ENCODE results near the gene EIF1AD. TPM values are rescaled to one million over a fixed set of nuclear protein-coding genes. Genes with fewer than 3 reads are reported as not detected.

The EIF1AD gene
- total and polyA plus RNA-seq, 2 of the 8 experiments (the other 6 are each of a cell fraction or from before 2014, with no cell fraction given) = 32.6 to 39.9 TPM

DNA sequence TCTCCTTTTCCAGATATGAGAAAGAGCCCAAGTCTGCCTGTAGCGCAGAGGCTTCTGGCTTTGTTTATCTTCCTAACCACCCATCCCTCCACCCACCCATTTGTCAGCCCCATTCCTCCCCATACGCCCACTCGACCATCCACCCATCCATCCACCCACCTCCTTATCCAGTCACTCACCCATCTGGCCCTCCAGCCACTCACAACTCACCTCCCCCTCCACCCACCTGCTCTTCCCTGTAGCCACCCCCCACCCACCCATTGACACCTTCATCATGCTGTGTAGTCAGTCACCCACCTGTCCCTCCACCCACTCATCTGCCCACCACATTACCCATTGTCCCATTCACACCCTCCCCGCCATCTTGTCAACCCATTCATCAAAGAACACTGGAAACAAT lies 15.4 kb upstream of the EIF1AD start:
- no peaks in the 10 kb centered on the region for H3K79me2 ChIP-seq (ENCODE audit: control insufficient read depth in 1 of 2, insufficient read depth in 2 of 2, low read length in 2 of 2)
- no peak overlapping the region for H2BK120ac ChIP-seq (replicated peaks; ENCODE audit: low read depth, low read length)
- TF ChIP-seq CEBPB (IDR thresholded peaks at IDR 0.05; ENCODE audit: low read depth, low read length) (no peak), CHD2 (IDR thresholded peaks at IDR 0.05; ENCODE audit: low read length) (no peak), SUZ12 (IDR thresholded peaks at IDR 0.05; ENCODE audit: low read length) (no peak), BRCA1 (IDR thresholded peaks at IDR 0.05; ENCODE audit: low read depth, low read length) (no peak)
- WGBS, 2 experiments (ENCODE audit: extremely low coverage in 1 of 2, insufficient coverage in 1 of 2, insufficient read length in 1 of 2, insufficient replicate concordance in 2 of 2, low coverage in 1 of 2, low lambda C conversion rate in 2 of 2, missing lambda C conversion rate in 1 of 2) = 94% methylated on average over 4 of the region's 4 CpGs; no CpG with 5 or more reads in 1 of the 2 experiments
- no peak overlapping the region for H2AK5ac ChIP-seq (ENCODE audit: low read depth, low read length)
- peaks cover 0 to 6% (median 2%) of the 10 kb centered on the region in 4 experiments; a peak in 3 of 7 replicates for H3K4me1 ChIP-seq (replicated peaks in 1 of 4; ENCODE audit: control insufficient read depth in 3 of 4, insufficient read depth in 4 of 4, low read length in 3 of 4)
- H2BK5ac ChIP-seq (ENCODE audit: low read depth, low read length) = no peak overlapping the region
- no peaks in the 10 kb centered on the region for H3K23me2 ChIP-seq (ENCODE audit: low read depth, low read length)
- H4K91ac ChIP-seq (replicated peaks; ENCODE audit: insufficient read length, low read length) = no peak overlapping the region
- H3K14ac ChIP-seq (ENCODE audit: insufficient read length) = no peak overlapping the region
- no peak overlapping the region for H3K4ac ChIP-seq (replicated peaks; ENCODE audit: insufficient read length, low read depth, low read length)
- H3K23ac ChIP-seq (ENCODE audit: insufficient read length) = no peak overlapping the region
- H4K20me1 ChIP-seq (replicated peaks in 1 of 2; ENCODE audit: control insufficient read depth in 1 of 2, insufficient read depth in 2 of 2, low read length in 2 of 2) = no peaks in the 10 kb centered on the region
- H2AFZ ChIP-seq (ENCODE audit: low read length) = no peak overlapping the region
- H3K4me2 ChIP-seq (ENCODE audit: insufficient read depth in 1 of 2, low read depth in 2 of 2, low read length in 2 of 2) = no peak overlapping the region
- no peaks in the 10 kb centered on the region for H3K9me3 ChIP-seq (ENCODE audit: insufficient read depth in 2 of 2, low read depth in 1 of 2, low read length in 1 of 2)
- peaks cover 0 to 14% (median 12%) of the 10 kb centered on the region in 4 experiments; a peak in 6 of 7 replicates for H3K27me3 ChIP-seq (replicated peaks in 1 of 4; ENCODE audit: control insufficient read depth in 3 of 4, extremely low read depth in 1 of 4, insufficient read depth in 3 of 4, low read length in 3 of 4)
- H3K18ac ChIP-seq (ENCODE audit: extremely low read depth, low read length) = no peak overlapping the region
- no peak overlapping the region for H2BK20ac ChIP-seq (ENCODE audit: low read length)
- H3K4me3 ChIP-seq (ENCODE audit: extremely low read depth in 1 of 4, insufficient read depth in 2 of 4, low read depth in 3 of 4, low read length in 4 of 4) = no peak overlapping the region
- no peak overlapping the region for H2BK12ac ChIP-seq (ENCODE audit: low read depth, low read length)
- no peaks in the 10 kb centered on the region for H3K36me3 ChIP-seq (ENCODE audit: control insufficient read depth in 2 of 4, insufficient read depth in 4 of 4, low read length in 3 of 4)
- H4K8ac ChIP-seq (ENCODE audit: extremely low read depth, insufficient read depth, low read length) = no peak overlapping the region
- DNase-seq (ENCODE audit: low read depth in 1 of 2, low spot score in 2 of 2) = no peak
- H3K79me1 ChIP-seq (ENCODE audit: low read depth, low read length) = no peaks in the 10 kb centered on the region
- no peak overlapping the region for H2BK15ac ChIP-seq (ENCODE audit: low read length)
- no peak overlapping the region for H3K56ac ChIP-seq (replicated peaks; ENCODE audit: insufficient read length, low read depth, low read length)
- no peak for FAIRE-seq
- H4K5ac ChIP-seq (ENCODE audit: insufficient read length, low read depth, low read length) = no peak overlapping the region
- H3K9ac ChIP-seq (replicated peaks in 1 of 4; ENCODE audit: extremely low read depth in 1 of 4, low read depth in 3 of 4, low read length in 3 of 4) = no peak overlapping the region
- POLR2A ChIA-PET (ENCODE audit: partially characterized antibody) = no interaction called here
- H3K27ac ChIP-seq (ENCODE audit: low read depth, low read length) = no peak overlapping the region
- CTCF ChIA-PET (ENCODE audit: partially characterized antibody) = interaction anchor here (0.7 kb wide), 1 partner anchor 1734 kb away, joined by 4 read pairs; no protein-coding TSS in a partner anchor

Data from H1 (cell line).